Activated B cell treated with CpG ODN at 0.5 μM for 24 hours (primary cell): Measurements from ENCODE around the gene FAM180B. TPM values are rescaled to one million over a fixed set of nuclear protein-coding genes. Genes with fewer than 3 reads are reported as not detected.

Experiments used
- ATAC-seq: fragments of 200-7000 bp; cut with Tn5 transposase; one replicate; pipeline ENCODE4 v1.10.0; 2021; ENCODE audit warnings: low read depth, mild to moderate bottlenecking, moderate library complexity
- CTCF ChIA-PET: fragments of 350-600 bp; sonication (Branson Sonifier 250); formaldehyde crosslinking; loops from one replicate; lab custom pipeline; 2021; ENCODE audit warnings: antibody characterized with exemption; lab: Charles Lee
- POLR2A ChIA-PET: fragments of 350-600 bp; sonication (Branson Sonifier 250); formaldehyde crosslinking; loops from one replicate; lab custom pipeline; 2021; ENCODE audit warnings: antibody characterized with exemption; lab: Charles Lee
- DNase-seq: peaks from one replicate; pipeline ENCODE4 v3.0.0; 2022
- H3K27ac Mint-ChIP-seq: one replicate; pipeline ENCODE4 v1.8.0; 2020; ENCODE audit warnings: mixed read lengths
- H3K27me3 Mint-ChIP-seq: one replicate; pipeline ENCODE4 v1.8.0; 2021; ENCODE audit warnings: mixed read lengths
- H3K36me3 Mint-ChIP-seq: one replicate; pipeline ENCODE4 v1.8.0; 2021; ENCODE audit warnings: low read depth, mixed read lengths
- H3K4me1 Mint-ChIP-seq: one replicate; pipeline ENCODE4 v1.8.0; 2021; ENCODE audit warnings: mixed read lengths
- H3K4me3 Mint-ChIP-seq: one replicate; pipeline ENCODE4 v1.8.0; 2020; ENCODE audit warnings: mild to moderate bottlenecking, mixed read lengths
- H3K9me3 Mint-ChIP-seq: one replicate; pipeline ENCODE4 v1.8.0; 2020; ENCODE audit warnings: mixed read lengths
- CTCF ChIP-seq: fragments of 200-600 bp; IDR thresholded peaks from one replicate; pipeline ENCODE4 v1.8.0; 2022; ENCODE audit warnings: antibody characterized with exemption, mild to moderate bottlenecking
- intact Hi-C: fragments of 100-400 bp; cut with micrococcal nuclease; formaldehyde crosslinking; loops from one replicate; pipeline ENCODE4 v1.15.1; 2024
- total RNA-seq: library from RNA; stranded (reverse); gene quantifications from 2 replicates; pipeline ENCODE4 v1.2.3, GENCODE V29; 2022

The FAM180B gene
- total RNA-seq, 1 donor from 2014 or later, result 0.16 TPM

- TF ChIP-seq CTCF, result no peak
- ChIA-PET POLR2A (interaction anchor here (0.6 to 0.7 kb wide), 2 partner anchors 27 to 402 kb away, joined by 3 to 6 read pairs; no protein-coding TSS in a partner anchor), CTCF (no interaction called here)
- H3K36me3 Mint-ChIP-seq, result no peaks in the 10 kb centered on the region
- intact Hi-C loops, result no loop called here
- no peak within 1 kb of the TSS for H3K27ac Mint-ChIP-seq
- H3K9me3 Mint-ChIP-seq, result no peaks in the 10 kb centered on the region
- H3K4me1 Mint-ChIP-seq, result peaks cover 17% of the 10 kb centered on the region
- peaks cover 32% of the 10 kb centered on the region for H3K27me3 Mint-ChIP-seq
- ATAC-seq, result peak; percentile 40
- DNase-seq, result no peak
- H3K4me3 Mint-ChIP-seq, result peak within 1 kb of the TSS; percentile 28
Measured at GRCh38 chr11:47593934-47594855, 7.7 kb downstream of the FAM180B start, which contains the start of gene C1QTNF4. C1QTNF4 (minus strand) TSS chr11:47594411; CDS start chr11:47590810, 3,601 bp downstream.

- Mint-ChIP-seq H3K4me1 (peaks cover 17% of the 10 kb centered on the region), H3K9me3 (no peaks in the 10 kb centered on the region), H3K4me3 (no peak overlapping the region), H3K27ac (no peak overlapping the region), H3K27me3 (peaks cover 32% of the 10 kb centered on the region), H3K36me3 (no peaks in the 10 kb centered on the region)
- no peak for TF ChIP-seq CTCF
- intact Hi-C loops, result no loop called here
- DNase-seq, result no peak
- ATAC-seq, result no peak
- CTCF ChIA-PET, result no interaction called here
- POLR2A ChIA-PET, result interaction anchor here (0.6 to 0.7 kb wide), 2 partner anchors 28 to 403 kb away, joined by 3 to 6 read pairs; no protein-coding TSS in a partner anchor
Measured at GRCh38 chr11:47595029-47595428, 8.6 kb downstream of the FAM180B start.

- POLR2A ChIA-PET, result no interaction called here
- CTCF ChIA-PET, result no interaction called here
- ATAC-seq, result no peak
- Mint-ChIP-seq H3K27ac (no peak overlapping the region), H3K9me3 (no peaks in the 10 kb centered on the region), H3K4me3 (no peak overlapping the region), H3K36me3 (no peaks in the 10 kb centered on the region), H3K27me3 (peaks cover 32% of the 10 kb centered on the region), H3K4me1 (peaks cover 17% of the 10 kb centered on the region)
- no peak for DNase-seq
- no peak for TF ChIP-seq CTCF
- intact Hi-C loops, result no loop called here
Measured at GRCh38 chr11:47595967-47596366, 9.5 kb downstream of the FAM180B start.

- Mint-ChIP-seq H3K27ac (no peak overlapping the region), H3K9me3 (no peaks in the 10 kb centered on the region), H3K4me1 (no peaks in the 10 kb centered on the region), H3K36me3 (no peaks in the 10 kb centered on the region), H3K27me3 (peaks cover 10% of the 10 kb centered on the region), H3K4me3 (no peak overlapping the region)
- no peak for TF ChIP-seq CTCF
- ChIA-PET CTCF (no interaction called here), POLR2A (no interaction called here)
- intact Hi-C loops, result no loop called here
- ATAC-seq (no peak), DNase-seq (no peak)
Measured at GRCh38 chr11:47599902-47600301, 13.4 kb downstream of the FAM180B start.

GRCh38 chr11:47603295-47603694, 16.8 kb downstream of the FAM180B start:
- ATAC-seq (no peak), DNase-seq (no peak)
- H3K27ac Mint-ChIP-seq, result no peak overlapping the region
- H3K4me1 Mint-ChIP-seq, result no peaks in the 10 kb centered on the region
- TF ChIP-seq CTCF, result no peak
- ChIA-PET CTCF (no interaction called here), POLR2A (no interaction called here)
- no peak overlapping the region for H3K4me3 Mint-ChIP-seq
- no peaks in the 10 kb centered on the region for H3K36me3 Mint-ChIP-seq
- H3K27me3 Mint-ChIP-seq, result peaks cover 2% of the 10 kb centered on the region
- intact Hi-C loops, result no loop called here
- H3K9me3 Mint-ChIP-seq, result no peaks in the 10 kb centered on the region
